ENCODE results near the gene PLA2G4F.

- TF ChIP-seq CTCF (IDR thresholded peaks at IDR 0.05; ENCODE audit: insufficient read depth, low read length) (no peak), POLR2AphosphoS5 (IDR thresholded peaks at IDR 0.05; ENCODE audit: low read depth) (no peak), GABPA (IDR thresholded peaks at IDR 0.05; ENCODE audit: low read depth) (no peak)
These were observed 14.7 kb upstream of the PLA2G4F start for GRCh38 chr15:42171122-42171521.

Measured in HL-60 (cell line).